Caco-2 (cell line): ENCODE results near the gene CHST9. TPM values are rescaled to one million over a fixed set of nuclear protein-coding genes. Genes with fewer than 3 reads are reported as not detected.

ENCODE experiments used
- BruUV-seq: library from RNA; stranded (reverse); fragments of 400-500 nt; replicated peaks from 2 replicates; lab custom pipeline; 2021; lab: Mats Ljungman, UMichigan
- CTCF ChIA-PET: fragments of 300-600 bp; sonication (Branson Sonifier 250); formaldehyde crosslinking; loops from one replicate; lab custom pipeline; 2022; ENCODE audit warnings: antibody characterized with exemption; lab: Charles Lee
- POLR2A ChIA-PET: fragments of 300-600 bp; sonication (Branson Sonifier 250); formaldehyde crosslinking; loops from one replicate; lab custom pipeline; 2022; ENCODE audit warnings: antibody characterized with exemption; lab: Charles Lee
- DNase-seq, 2 experiments: peaks; one replicate each; pipeline versions ENCODE4 v3.0.0 to v3.0.0-alpha.2; 2020 to 2022
- H3K27me3 ChIP-seq: replicated peaks from 2 replicates; pipeline ENCODE4 v1.6.0; 2011; ENCODE audit warnings: low read length; ENCODE audit not compliant: control insufficient read depth, insufficient read depth
- H3K36me3 ChIP-seq: 2 replicates; pipeline ENCODE4 v1.5.1; 2011; ENCODE audit warnings: low read length; ENCODE audit not compliant: control insufficient read depth, insufficient read depth
- H3K4me1 ChIP-seq: fragments of 250-450 bp; sonication (Bioruptor Pico); 2 replicates; pipeline ENCODE4 v1.5.1; 2020; ENCODE audit warnings: mild to moderate bottlenecking
- H3K4me3 ChIP-seq: 2 replicates; pipeline ENCODE4 v1.5.1; 2011; ENCODE audit warnings: low read depth, mild to moderate bottlenecking, control low read depth, low read length
- H3K9me3 ChIP-seq: fragments of 250-450 bp; sonication (Bioruptor Pico); 2 replicates; pipeline ENCODE4 v1.5.1; 2020; ENCODE audit warnings: mild to moderate bottlenecking, moderate library complexity
- H3K27ac Mint-ChIP-seq: one replicate; pipeline ENCODE4 v1.8.0; 2022; ENCODE audit warnings: mixed read lengths; ENCODE audit not compliant: unreplicated experiment
- H3K27me3 Mint-ChIP-seq: one replicate; pipeline ENCODE4 v1.8.0; 2022; ENCODE audit warnings: mixed read lengths; ENCODE audit not compliant: insufficient read depth, unreplicated experiment
- H3K36me3 Mint-ChIP-seq: one replicate; pipeline ENCODE4 v1.8.0; 2022; ENCODE audit warnings: mild to moderate bottlenecking, mixed read lengths; ENCODE audit not compliant: insufficient read depth, unreplicated experiment
- H3K4me1 Mint-ChIP-seq: one replicate; pipeline ENCODE4 v1.8.0; 2022; ENCODE audit warnings: low read depth, mixed read lengths; ENCODE audit not compliant: unreplicated experiment
- H3K4me3 Mint-ChIP-seq: one replicate; pipeline ENCODE4 v1.8.0; 2022; ENCODE audit warnings: mild to moderate bottlenecking, moderate library complexity, mixed read lengths; ENCODE audit not compliant: unreplicated experiment
- H3K9me3 Mint-ChIP-seq: one replicate; pipeline ENCODE4 v1.8.0; 2022; ENCODE audit warnings: mixed read lengths; ENCODE audit not compliant: unreplicated experiment
- intact Hi-C: fragments of 100-400 bp; cut with micrococcal nuclease; formaldehyde crosslinking; loops from one replicate; pipeline ENCODE4 v1.10.0; 2022; ENCODE audit not compliant: unreplicated experiment
- total RNA-seq: library from RNA; stranded (reverse); gene quantifications from 2 replicates; pipeline ENCODE4 v1.2.3, GENCODE V29; 2022
- TF ChIP-seq, protein P1 (sequence below), 2 experiments: fragments of 200-600 bp in 1 of 2; IDR thresholded peaks; 1 replicate in 1 of 2; 2 replicates in 1 of 2; pipeline versions ENCODE4 v1.5.1 to v1.8.0; 2011 to 2022; ENCODE audit warnings: antibody characterized with exemption in 1 of 2, control low read depth in 1 of 2, inconsistent platforms in 1 of 2, low read depth in 1 of 2, low read length in 1 of 2, mild to moderate bottlenecking in 1 of 2, moderate library complexity in 1 of 2; ENCODE audit not compliant: insufficient read depth in 1 of 2, severe bottlenecking in 1 of 2, unreplicated experiment in 1 of 2

The CHST9 gene
- total RNA-seq, 1 experiment from 2014 or later = 26.5 TPM

DNA sequence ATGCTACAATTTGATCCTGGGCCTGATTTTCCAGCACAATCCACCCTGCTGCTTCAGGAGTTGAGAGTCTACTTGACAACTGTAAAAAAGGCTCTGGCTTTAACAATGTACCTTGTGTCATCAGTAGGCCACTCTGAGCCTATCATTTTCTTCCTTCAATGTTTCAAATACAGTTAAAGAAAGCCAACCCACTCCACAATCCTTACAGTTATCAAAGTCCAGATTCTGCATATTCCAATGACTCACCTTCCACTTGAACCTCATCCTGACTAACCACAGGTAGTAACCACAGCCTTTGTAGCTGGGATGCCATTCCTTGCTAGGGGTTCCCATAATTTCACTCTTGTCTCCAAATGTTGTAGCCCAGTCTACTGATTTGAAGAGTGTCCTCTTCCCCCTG, 284.1 kb downstream of the CHST9 start:
- H3K27ac Mint-ChIP-seq = no peak overlapping the region
- no peaks in the 10 kb centered on the region for H3K9me3 Mint-ChIP-seq
- TF ChIP-seq, protein P1, sequence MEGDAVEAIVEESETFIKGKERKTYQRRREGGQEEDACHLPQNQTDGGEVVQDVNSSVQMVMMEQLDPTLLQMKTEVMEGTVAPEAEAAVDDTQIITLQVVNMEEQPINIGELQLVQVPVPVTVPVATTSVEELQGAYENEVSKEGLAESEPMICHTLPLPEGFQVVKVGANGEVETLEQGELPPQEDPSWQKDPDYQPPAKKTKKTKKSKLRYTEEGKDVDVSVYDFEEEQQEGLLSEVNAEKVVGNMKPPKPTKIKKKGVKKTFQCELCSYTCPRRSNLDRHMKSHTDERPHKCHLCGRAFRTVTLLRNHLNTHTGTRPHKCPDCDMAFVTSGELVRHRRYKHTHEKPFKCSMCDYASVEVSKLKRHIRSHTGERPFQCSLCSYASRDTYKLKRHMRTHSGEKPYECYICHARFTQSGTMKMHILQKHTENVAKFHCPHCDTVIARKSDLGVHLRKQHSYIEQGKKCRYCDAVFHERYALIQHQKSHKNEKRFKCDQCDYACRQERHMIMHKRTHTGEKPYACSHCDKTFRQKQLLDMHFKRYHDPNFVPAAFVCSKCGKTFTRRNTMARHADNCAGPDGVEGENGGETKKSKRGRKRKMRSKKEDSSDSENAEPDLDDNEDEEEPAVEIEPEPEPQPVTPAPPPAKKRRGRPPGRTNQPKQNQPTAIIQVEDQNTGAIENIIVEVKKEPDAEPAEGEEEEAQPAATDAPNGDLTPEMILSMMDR (IDR thresholded peaks at IDR 0.05; ENCODE audit: insufficient read depth in 1 of 2, low read depth in 1 of 2, low read length in 1 of 2, severe bottlenecking in 1 of 2, unreplicated experiment in 1 of 2) = no peak

DNA sequence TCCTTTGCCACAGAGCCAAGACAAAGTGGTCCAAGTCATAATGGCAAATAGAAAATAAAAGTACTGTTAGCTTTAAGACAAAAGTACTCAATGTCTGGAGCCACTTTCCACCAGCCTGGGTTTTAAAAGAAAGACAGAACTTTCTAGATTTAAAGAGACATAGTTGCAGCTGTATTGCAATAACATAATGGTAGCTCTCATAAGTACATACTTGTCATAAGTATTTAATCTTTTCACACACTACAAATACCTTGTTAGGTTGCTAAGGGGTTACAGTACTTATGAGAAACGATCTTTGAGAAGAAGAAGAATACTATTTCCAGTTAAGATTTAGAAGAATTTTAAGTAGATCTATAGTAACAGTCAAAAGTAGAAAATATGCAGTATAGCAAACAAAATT, 290.7 kb downstream of the CHST9 start:
- no peak overlapping the region for H3K4me3 Mint-ChIP-seq
- Histone ChIP-seq H3K9me3 (no peaks in the 10 kb centered on the region), H3K27me3 (no peaks in the 10 kb centered on the region), H3K4me1 (no peaks in the 10 kb centered on the region), H3K36me3 (no peaks in the 10 kb centered on the region), H3K4me3 (no peak overlapping the region)
- H3K4me1 Mint-ChIP-seq = no peaks in the 10 kb centered on the region
- TF ChIP-seq, protein P1 (IDR thresholded peaks at IDR 0.05; ENCODE audit: insufficient read depth in 1 of 2, low read depth in 1 of 2, low read length in 1 of 2, severe bottlenecking in 1 of 2, unreplicated experiment in 1 of 2) = no peak
- DNase-seq = no peak
- no peaks in the 10 kb centered on the region for H3K36me3 Mint-ChIP-seq
- no TSS peak for BruUV-seq
- peaks cover under 1% of the 10 kb centered on the region for H3K27me3 Mint-ChIP-seq
- POLR2A ChIA-PET = no interaction called here
- intact Hi-C loops = loop anchor here (10.0 kb wide), 1 partner anchor 60 kb away; no protein-coding TSS in a partner anchor
- H3K27ac Mint-ChIP-seq = no peak overlapping the region
- CTCF ChIA-PET = no interaction called here
- H3K9me3 Mint-ChIP-seq = no peaks in the 10 kb centered on the region

More for the DNA sequence above, 284.1 kb downstream of the CHST9 start:
- H3K4me1 Mint-ChIP-seq = no peaks in the 10 kb centered on the region
- no peak for DNase-seq
- no peaks in the 10 kb centered on the region for H3K27me3 Mint-ChIP-seq
- Histone ChIP-seq H3K9me3 (no peaks in the 10 kb centered on the region), H3K4me1 (no peaks in the 10 kb centered on the region), H3K27me3 (no peaks in the 10 kb centered on the region), H3K36me3 (no peaks in the 10 kb centered on the region), H3K4me3 (no peak overlapping the region)
- H3K36me3 Mint-ChIP-seq = no peaks in the 10 kb centered on the region
- ChIA-PET CTCF (no interaction called here), POLR2A (no interaction called here)
- no TSS peak for BruUV-seq
- no peak overlapping the region for H3K4me3 Mint-ChIP-seq
- intact Hi-C loops = no loop called here

GRCh38 chr18:26893996-26894395, 291.1 kb downstream of the CHST9 start:
- no peak for DNase-seq
- H3K36me3 Mint-ChIP-seq = no peaks in the 10 kb centered on the region
- H3K9me3 Mint-ChIP-seq = no peaks in the 10 kb centered on the region
- H3K4me1 Mint-ChIP-seq = no peaks in the 10 kb centered on the region
- Histone ChIP-seq H3K36me3 (no peaks in the 10 kb centered on the region), H3K9me3 (no peaks in the 10 kb centered on the region), H3K27me3 (no peaks in the 10 kb centered on the region), H3K4me1 (no peaks in the 10 kb centered on the region), H3K4me3 (no peak overlapping the region)
- intact Hi-C loops = loop anchor here (10.0 kb wide), 1 partner anchor 59 kb away; no protein-coding TSS in a partner anchor
- no peak overlapping the region for H3K27ac Mint-ChIP-seq
- TF ChIP-seq, protein P1 (IDR thresholded peaks at IDR 0.05; ENCODE audit: insufficient read depth in 1 of 2, low read depth in 1 of 2, low read length in 1 of 2, severe bottlenecking in 1 of 2, unreplicated experiment in 1 of 2) = no peak
- POLR2A ChIA-PET = no interaction called here
- H3K4me3 Mint-ChIP-seq = no peak overlapping the region
- CTCF ChIA-PET = no interaction called here
- BruUV-seq = no TSS peak
- H3K27me3 Mint-ChIP-seq = peaks cover 3% of the 10 kb centered on the region
